Fibroblast of villous mesenchyme (primary cell): Measurements from ENCODE around the gene PCDH10. TPM values are rescaled to one million over a fixed set of nuclear protein-coding genes. Genes with fewer than 3 reads are reported as not detected.

Source experiments
- DNase-seq: peaks from one replicate; pipeline ENCODE4 v3.0.0-alpha.2; 2010; ENCODE audit warnings: low read depth
- H3K4me3 ChIP-seq: 2 replicates; pipeline ENCODE4 v1.5.1; 2011; ENCODE audit warnings: low read depth, mild to moderate bottlenecking, low read length
- total RNA-seq: library from RNA; depleted of rRNA; stranded (reverse); fragments of >200 nt; gene quantifications from 2 replicates; pipeline ENCODE4 v1.2.3, GENCODE V29; 2012
- TF ChIP-seq, protein P1 (sequence below): IDR thresholded peaks from 2 replicates; pipeline ENCODE4 v1.5.1; 2012; ENCODE audit warnings: low read depth, mild to moderate bottlenecking, low read length; ENCODE audit not compliant: insufficient read depth

The PCDH10 gene
- total RNA-seq, 1 donor: 16.4 TPM

DNA sequence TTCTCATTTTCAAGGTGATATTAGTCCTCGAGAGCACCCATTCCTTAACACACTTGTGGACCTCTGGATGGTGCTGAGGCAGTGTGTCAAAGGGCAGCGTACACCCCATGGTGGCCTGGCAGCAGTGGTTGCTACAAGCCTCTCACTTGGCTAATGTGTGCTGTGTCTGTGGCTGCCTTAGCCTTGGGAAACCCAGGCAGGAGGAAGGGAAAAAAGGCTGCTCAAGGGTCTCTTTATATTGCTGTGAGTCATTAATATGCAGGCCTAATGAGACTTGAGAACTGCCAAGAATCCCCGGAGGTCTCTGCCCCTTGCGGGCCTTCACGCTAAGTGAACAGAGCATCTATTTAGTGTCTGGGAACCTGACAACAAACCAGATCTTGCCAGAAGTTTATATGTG is 7.0 kb downstream of the PCDH10 start:
- TF ChIP-seq, protein P1, sequence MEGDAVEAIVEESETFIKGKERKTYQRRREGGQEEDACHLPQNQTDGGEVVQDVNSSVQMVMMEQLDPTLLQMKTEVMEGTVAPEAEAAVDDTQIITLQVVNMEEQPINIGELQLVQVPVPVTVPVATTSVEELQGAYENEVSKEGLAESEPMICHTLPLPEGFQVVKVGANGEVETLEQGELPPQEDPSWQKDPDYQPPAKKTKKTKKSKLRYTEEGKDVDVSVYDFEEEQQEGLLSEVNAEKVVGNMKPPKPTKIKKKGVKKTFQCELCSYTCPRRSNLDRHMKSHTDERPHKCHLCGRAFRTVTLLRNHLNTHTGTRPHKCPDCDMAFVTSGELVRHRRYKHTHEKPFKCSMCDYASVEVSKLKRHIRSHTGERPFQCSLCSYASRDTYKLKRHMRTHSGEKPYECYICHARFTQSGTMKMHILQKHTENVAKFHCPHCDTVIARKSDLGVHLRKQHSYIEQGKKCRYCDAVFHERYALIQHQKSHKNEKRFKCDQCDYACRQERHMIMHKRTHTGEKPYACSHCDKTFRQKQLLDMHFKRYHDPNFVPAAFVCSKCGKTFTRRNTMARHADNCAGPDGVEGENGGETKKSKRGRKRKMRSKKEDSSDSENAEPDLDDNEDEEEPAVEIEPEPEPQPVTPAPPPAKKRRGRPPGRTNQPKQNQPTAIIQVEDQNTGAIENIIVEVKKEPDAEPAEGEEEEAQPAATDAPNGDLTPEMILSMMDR: no peak
- DNase-seq: peak; percentile 2
- no peak overlapping the region for H3K4me3 ChIP-seq

DNA sequence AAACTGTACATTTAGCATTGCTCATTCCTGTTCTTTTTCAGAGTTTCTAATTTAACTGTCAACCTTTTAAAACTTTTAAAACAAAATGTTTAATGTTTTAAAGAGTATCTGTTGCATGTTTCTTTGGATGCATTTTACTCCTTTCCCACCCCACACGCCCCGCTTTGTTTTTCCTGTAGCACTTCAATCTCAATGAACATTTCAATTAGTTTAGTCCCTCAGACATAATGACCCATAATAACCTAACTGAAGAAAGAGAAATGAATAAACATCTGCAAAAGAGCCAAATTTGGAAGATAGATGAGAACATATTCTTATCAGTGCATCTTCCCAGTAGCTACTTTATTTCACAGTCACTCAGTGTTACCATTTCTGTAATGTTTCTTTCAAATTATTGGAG is 7.5 kb downstream of the PCDH10 start:
- TF ChIP-seq, protein P1: no peak
- DNase-seq: no peak
- no peak overlapping the region for H3K4me3 ChIP-seq

DNA sequence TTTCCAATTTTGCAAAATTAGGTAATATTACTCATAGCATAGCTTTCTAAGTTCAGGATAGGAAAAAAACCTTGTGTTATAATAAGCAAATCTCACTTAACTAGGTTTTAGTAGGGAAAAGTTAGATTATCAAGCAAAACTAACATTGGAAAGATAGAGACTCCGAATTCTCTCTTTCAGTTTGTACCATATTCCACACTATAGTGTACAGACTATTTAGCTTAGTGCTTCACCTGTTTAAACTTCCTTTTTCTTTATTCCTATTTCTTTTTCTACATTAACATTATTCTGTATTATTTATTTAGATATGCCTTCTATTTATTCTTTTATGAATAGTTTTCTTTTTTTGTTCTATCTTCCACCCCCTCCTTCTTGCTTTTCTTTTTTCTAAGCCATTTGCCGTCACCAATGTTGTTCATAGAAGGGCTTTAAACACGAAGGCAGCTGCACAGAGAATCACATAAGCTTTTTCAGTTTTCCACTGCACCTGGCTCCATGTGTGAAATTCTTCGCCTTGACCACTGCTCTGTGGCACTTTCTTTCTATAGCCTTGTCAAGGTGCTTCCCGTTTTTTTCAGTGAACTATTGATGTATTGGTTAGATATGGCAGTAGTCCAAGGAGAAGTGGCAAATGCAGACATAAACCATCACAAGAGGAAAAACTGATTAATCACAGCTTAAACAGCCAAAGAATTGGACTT is 8.5 kb downstream of the PCDH10 start:
- no peak overlapping the region for H3K4me3 ChIP-seq
- DNase-seq: no peak
- TF ChIP-seq, protein P1: no peak

DNA sequence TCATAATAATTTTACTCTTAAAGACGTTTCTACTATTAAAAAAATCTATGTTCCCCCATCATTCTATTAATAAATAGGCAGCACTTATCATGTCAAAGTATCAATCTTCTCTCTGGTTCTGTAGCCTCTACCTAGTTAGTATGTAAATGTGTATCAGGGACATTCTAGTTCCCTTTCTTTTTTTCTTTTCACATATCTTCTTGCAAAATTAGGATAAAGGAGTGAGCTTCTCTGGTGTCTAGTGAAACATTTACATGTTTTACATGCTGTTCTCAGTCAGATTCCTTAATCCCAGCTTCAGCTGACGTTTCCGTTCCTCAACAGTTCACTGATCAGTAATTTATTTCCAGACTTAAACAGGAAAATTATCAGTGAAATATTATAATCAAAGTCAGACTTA is 11.8 kb downstream of the PCDH10 start:
- TF ChIP-seq, protein P1: no peak
- DNase-seq: no peak
- no peak overlapping the region for H3K4me3 ChIP-seq

DNA sequence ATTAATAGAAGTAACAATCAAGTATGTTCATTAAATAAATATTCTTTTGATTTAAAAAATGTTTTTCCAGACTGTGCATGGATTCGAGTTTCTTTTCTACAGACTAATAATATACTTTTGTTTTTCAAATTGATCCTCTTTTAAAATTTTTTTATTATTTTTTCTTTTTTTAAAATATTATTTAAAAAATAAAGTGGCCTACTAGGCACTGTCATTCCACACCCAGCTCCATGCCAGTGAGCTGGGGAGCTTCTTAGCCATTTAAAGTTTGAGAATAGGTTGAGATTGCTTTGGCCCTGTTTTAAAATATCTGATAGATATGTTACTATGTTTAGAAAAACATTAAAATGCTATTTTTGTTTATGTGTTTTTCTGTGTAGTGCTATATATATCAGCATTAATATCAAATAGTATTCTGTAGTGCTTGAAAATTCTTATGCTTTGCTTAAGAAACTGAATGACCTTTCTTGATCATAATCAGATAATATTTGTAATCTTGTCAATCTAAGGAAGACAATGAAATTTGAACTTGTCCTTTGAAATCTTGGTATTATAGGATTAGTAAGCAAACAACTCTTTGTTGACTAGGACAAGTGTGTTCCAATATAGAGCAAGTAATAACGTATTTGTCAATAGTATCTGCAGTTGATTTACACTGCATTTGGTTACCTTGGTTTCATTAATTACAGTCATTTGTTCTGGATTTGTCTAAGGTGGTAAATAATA is 12.6 kb downstream of the PCDH10 start:
- H3K4me3 ChIP-seq: no peak overlapping the region
- TF ChIP-seq, protein P1: no peak
- no peak for DNase-seq

DNA sequence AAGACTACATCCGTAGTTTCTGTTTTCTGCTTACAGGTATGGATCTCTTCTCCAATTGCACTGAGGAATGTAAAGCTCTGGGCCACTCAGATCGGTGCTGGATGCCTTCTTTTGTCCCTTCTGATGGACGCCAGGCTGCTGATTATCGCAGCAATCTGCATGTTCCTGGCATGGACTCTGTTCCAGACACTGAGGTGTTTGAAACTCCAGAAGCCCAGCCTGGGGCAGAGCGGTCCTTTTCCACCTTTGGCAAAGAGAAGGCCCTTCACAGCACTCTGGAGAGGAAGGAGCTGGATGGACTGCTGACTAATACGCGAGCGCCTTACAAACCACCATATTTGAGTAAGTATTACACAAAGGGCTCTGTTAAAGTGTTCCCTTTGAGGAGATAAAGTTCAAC is 13.8 kb downstream of the PCDH10 start:
- no peak for DNase-seq

More for the DNA sequence above, 13.8 kb downstream of the PCDH10 start:
- H3K4me3 ChIP-seq: no peak overlapping the region
- TF ChIP-seq, protein P1: no peak
